Fibroblast of lung (primary cell): Measurements from ENCODE around the gene PIGA. TPM values are rescaled to one million over a fixed set of nuclear protein-coding genes. Genes with fewer than 3 reads are reported as not detected.

Experiments used
- DNase-seq, 2 donors: peaks; one replicate each; pipeline versions ENCODE4 v3.0.0 to v3.0.0-alpha.2; 2010; ENCODE audit warnings: low read depth in 2 of 2
- H2AFZ ChIP-seq: 2 replicates; pipeline ENCODE4 v1.5.1; 2012; ENCODE audit warnings: low read length, control low read depth, inconsistent platforms
- H3K27ac ChIP-seq: 2 replicates; pipeline ENCODE4 v1.5.1; 2011; ENCODE audit warnings: low read length, control low read depth; ENCODE audit not compliant: insufficient read depth
- H3K27me3 ChIP-seq: 2 replicates; pipeline ENCODE4 v1.5.1; 2011; ENCODE audit warnings: mild to moderate bottlenecking, low read length; ENCODE audit not compliant: control insufficient read depth, insufficient read depth
- H3K36me3 ChIP-seq: 2 replicates; pipeline ENCODE4 v1.5.1; 2011; ENCODE audit warnings: low read length; ENCODE audit not compliant: control insufficient read depth, insufficient read depth
- H3K4me1 ChIP-seq: 2 replicates; pipeline ENCODE4 v1.5.1; 2011; ENCODE audit warnings: low read length; ENCODE audit not compliant: control insufficient read depth, insufficient read depth; ENCODE audit errors: extremely low read depth
- H3K4me2 ChIP-seq: 2 replicates; pipeline ENCODE4 v1.5.1; 2011; ENCODE audit warnings: low read length, control low read depth; ENCODE audit not compliant: insufficient read depth; ENCODE audit errors: extremely low read depth
- H3K4me3 ChIP-seq, 4 experiments: fragments of 200-600 bp in 1 of 4; sonication (generic) in 1 of 4; replicated peaks in 1 of 4; 2 replicates each; pipeline ENCODE4 v1.5.1; 2011 to 2016; ENCODE audit warnings: low read length in 4 of 4, low read depth in 3 of 4, mild to moderate bottlenecking in 3 of 4, control low read depth in 2 of 4, inconsistent platforms in 1 of 4, mixed read lengths in 1 of 4; ENCODE audit not compliant: insufficient read depth in 1 of 4; ENCODE audit errors: control extremely low read depth in 1 of 4
- H3K79me2 ChIP-seq: 2 replicates; pipeline ENCODE4 v1.5.1; 2012; ENCODE audit warnings: mild to moderate bottlenecking, low read length, inconsistent platforms; ENCODE audit not compliant: control insufficient read depth, insufficient read depth
- H3K9ac ChIP-seq: 2 replicates; pipeline ENCODE4 v1.5.1; 2011; ENCODE audit warnings: mild to moderate bottlenecking, low read length, control low read depth; ENCODE audit not compliant: insufficient read depth
- H3K9me3 ChIP-seq: 2 replicates; pipeline ENCODE4 v1.5.1; 2012; ENCODE audit warnings: low read depth, low read length; ENCODE audit not compliant: control insufficient read depth, insufficient read depth
- H4K20me1 ChIP-seq: 2 replicates; pipeline ENCODE4 v1.5.1; 2011; ENCODE audit warnings: low read length; ENCODE audit not compliant: control insufficient read depth, insufficient read depth; ENCODE audit errors: extremely low read depth
- EZH2 ChIP-seq: IDR thresholded peaks from 2 replicates; pipeline ENCODE4 v1.5.1; 2012; ENCODE audit warnings: low read length, control low read depth, mild to moderate bottlenecking; ENCODE audit errors: missing control alignments
- polyA plus RNA-seq, 2 donors: library from polyadenylated mRNA; depleted of rRNA in 1 of 2; stranded (reverse) in 1 of 2; unstranded in 1 of 2; fragments of >200 nt; gene quantifications; 2 replicates each; pipeline ENCODE4 v1.2.1, GENCODE V29; 2011 to 2012; ENCODE audit warnings: missing spikeins in 1 of 2
- total RNA-seq: library from RNA; depleted of rRNA; stranded (reverse); fragments of >200 nt; gene quantifications from 2 replicates; pipeline ENCODE4 v1.2.1, GENCODE V29; 2014
- TF ChIP-seq, protein P1 (sequence below), 2 donors: IDR thresholded peaks in 1 of 2; conservative IDR thresholded peaks in 1 of 2; 1 replicate in 1 of 2; 2 replicates in 1 of 2; pipeline ENCODE4 v1.5.1; 2011 to 2012; ENCODE audit warnings: low read length in 2 of 2, control low read depth in 1 of 2, inconsistent platforms in 1 of 2, low read depth in 1 of 2, mild to moderate bottlenecking in 1 of 2

Gene PIGA
- total and polyA plus RNA-seq, 2 donors (not counting 1 experiment from before 2014, with no cell fraction given), result 4.8 to 6.9 TPM

DNA sequence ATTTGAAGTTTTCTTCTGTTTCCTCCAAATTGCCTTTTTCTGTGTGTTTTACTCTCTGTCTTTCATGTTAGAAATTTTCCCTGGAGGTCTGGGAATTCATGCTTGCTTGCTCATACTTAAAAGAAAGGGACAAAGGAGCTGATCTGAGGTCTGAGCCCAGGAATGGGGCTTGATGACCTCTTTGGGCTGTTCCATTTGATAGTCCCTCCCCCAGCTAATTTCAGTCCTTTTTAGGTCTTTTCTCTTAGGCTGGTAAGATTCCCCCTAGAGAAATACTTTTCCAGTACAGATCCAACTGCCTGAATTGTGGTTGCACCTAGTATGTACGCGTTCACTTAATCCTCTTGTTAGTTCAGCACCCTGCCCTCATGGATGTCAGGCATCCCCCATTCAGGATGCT, 5.5 kb upstream of the PIGA start:
- no peak for DNase-seq
- H3K4me2 ChIP-seq, result no peak overlapping the region
- H4K20me1 ChIP-seq, result no peaks in the 10 kb centered on the region
- no peaks in the 10 kb centered on the region for H3K36me3 ChIP-seq
- H3K27me3 ChIP-seq, result peaks cover 4% of the 10 kb centered on the region
- H3K4me3 ChIP-seq, result no peak overlapping the region
- H3K9ac ChIP-seq, result no peak overlapping the region
- H3K79me2 ChIP-seq, result no peaks in the 10 kb centered on the region
- no peak overlapping the region for H3K27ac ChIP-seq
- no peaks in the 10 kb centered on the region for H3K9me3 ChIP-seq
- peaks cover 2% of the 10 kb centered on the region for H3K4me1 ChIP-seq
- TF ChIP-seq EZH2, result no peak
- TF ChIP-seq, protein P1, sequence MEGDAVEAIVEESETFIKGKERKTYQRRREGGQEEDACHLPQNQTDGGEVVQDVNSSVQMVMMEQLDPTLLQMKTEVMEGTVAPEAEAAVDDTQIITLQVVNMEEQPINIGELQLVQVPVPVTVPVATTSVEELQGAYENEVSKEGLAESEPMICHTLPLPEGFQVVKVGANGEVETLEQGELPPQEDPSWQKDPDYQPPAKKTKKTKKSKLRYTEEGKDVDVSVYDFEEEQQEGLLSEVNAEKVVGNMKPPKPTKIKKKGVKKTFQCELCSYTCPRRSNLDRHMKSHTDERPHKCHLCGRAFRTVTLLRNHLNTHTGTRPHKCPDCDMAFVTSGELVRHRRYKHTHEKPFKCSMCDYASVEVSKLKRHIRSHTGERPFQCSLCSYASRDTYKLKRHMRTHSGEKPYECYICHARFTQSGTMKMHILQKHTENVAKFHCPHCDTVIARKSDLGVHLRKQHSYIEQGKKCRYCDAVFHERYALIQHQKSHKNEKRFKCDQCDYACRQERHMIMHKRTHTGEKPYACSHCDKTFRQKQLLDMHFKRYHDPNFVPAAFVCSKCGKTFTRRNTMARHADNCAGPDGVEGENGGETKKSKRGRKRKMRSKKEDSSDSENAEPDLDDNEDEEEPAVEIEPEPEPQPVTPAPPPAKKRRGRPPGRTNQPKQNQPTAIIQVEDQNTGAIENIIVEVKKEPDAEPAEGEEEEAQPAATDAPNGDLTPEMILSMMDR (conservative IDR thresholded peaks at IDR 0.05 in 1 of 2, IDR thresholded peaks at IDR 0.05 in 1 of 2; ENCODE audit: low read depth in 1 of 2, low read length in 2 of 2), result no peak
- H2AFZ ChIP-seq, result no peak overlapping the region

DNA sequence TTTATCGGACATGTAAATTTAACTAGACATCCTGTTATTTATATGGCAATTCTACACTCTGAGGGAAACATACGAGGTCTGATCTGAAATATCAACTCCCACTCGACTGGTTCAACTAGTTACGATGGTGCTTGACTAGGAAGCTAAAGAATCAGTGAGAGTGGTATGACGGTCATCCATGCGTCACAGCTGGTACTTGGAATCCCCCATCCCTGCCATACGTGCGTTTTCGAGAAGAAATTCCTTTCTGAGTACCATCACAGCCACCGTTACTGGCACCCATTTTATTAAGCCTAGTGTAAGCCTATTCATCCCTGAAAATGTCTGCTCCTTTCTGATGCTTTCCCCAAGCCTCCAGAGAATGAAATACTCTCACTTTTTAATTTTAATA, 695 bp upstream of the PIGA start:
- no peaks in the 10 kb centered on the region for H3K36me3 ChIP-seq
- H3K79me2 ChIP-seq, result peaks cover 4% of the 10 kb centered on the region
- H4K20me1 ChIP-seq, result no peaks in the 10 kb centered on the region
- H2AFZ ChIP-seq, result peak overlapping the region; percentile 62
- H3K27ac ChIP-seq, result peak overlapping the region; percentile 82
- H3K4me3 ChIP-seq, result peak overlapping the region; percentile 48 to 79 (median 56)
- H3K4me2 ChIP-seq, result peak overlapping the region; percentile 89
- H3K9me3 ChIP-seq, result no peaks in the 10 kb centered on the region
- peaks cover 4% of the 10 kb centered on the region for H3K27me3 ChIP-seq
- no peak for TF ChIP-seq EZH2
- TF ChIP-seq, protein P1 (conservative IDR thresholded peaks at IDR 0.05 in 1 of 2, IDR thresholded peaks at IDR 0.05 in 1 of 2; ENCODE audit: low read depth in 1 of 2, low read length in 2 of 2), result no peak
- peak overlapping the region; percentile 52 for H3K9ac ChIP-seq
- H3K4me1 ChIP-seq, result no peaks in the 10 kb centered on the region
- DNase-seq, result peak; percentile 52 to 69

DNA sequence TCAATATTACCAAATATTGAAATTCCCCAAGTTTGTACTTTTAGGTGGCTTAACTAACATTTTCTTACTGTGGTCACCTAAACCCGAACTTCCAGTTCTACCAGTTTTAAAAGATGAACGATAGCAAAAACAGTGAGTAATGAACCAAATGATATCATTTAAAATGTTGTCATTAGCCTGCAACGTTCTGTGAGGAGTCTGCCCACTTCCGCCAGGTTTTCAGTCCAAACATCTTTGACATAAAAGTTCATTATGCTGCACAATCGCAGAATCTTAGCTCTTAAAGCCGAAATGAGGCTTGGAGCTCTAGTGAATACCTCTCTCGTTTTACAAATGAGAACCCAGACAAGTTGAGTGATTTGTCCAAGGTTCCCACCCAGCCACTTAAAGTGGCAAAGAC, 762 bp downstream of the PIGA start:
- DNase-seq, result peak in 1 of 2 donors; percentile 29
- peak overlapping the region; percentile 62 to 81 (median 74) for H3K4me3 ChIP-seq
- H3K9ac ChIP-seq, result peak overlapping the region; percentile 92
- H2AFZ ChIP-seq, result no peak overlapping the region
- H3K4me1 ChIP-seq, result no peaks in the 10 kb centered on the region
- H3K4me2 ChIP-seq, result peak overlapping the region; percentile 78
- H3K9me3 ChIP-seq, result no peaks in the 10 kb centered on the region
- peaks cover 4% of the 10 kb centered on the region for H3K79me2 ChIP-seq
- no peaks in the 10 kb centered on the region for H3K36me3 ChIP-seq
- no peaks in the 10 kb centered on the region for H4K20me1 ChIP-seq
- H3K27me3 ChIP-seq, result peaks cover 4% of the 10 kb centered on the region
- peak overlapping the region; percentile 95 for H3K27ac ChIP-seq
- TF ChIP-seq, protein P1 (conservative IDR thresholded peaks at IDR 0.05 in 1 of 2, IDR thresholded peaks at IDR 0.05 in 1 of 2; ENCODE audit: low read depth in 1 of 2, low read length in 2 of 2), result no peak
- TF ChIP-seq EZH2, result no peak
